ENCODE data around the gene MEGF11. TPM values are rescaled to one million over a fixed set of nuclear protein-coding genes. Genes with fewer than 3 reads are reported as not detected.

Gene MEGF11
- total RNA-seq, 1 experiment from 2014 or later = 2.3 TPM

GRCh38 chr15:66008940-66009562 lies 244.5 kb downstream of the MEGF11 start:
- peak; percentile 34 for DNase-seq (ENCODE audit: low read depth, low spot score)
- CTCF ChIA-PET = interaction anchor here (1.6 kb wide), 1 partner anchor 28 kb away, joined by 4 read pairs; no protein-coding TSS in a partner anchor
- POLR2A ChIA-PET = no interaction called here
- Histone ChIP-seq H3K27me3 (ENCODE audit: insufficient read depth, low read length) (no peaks in the 10 kb centered on the region), H3K27ac (ENCODE audit: low read depth, low read length) (no peak overlapping the region), H3K9ac (ENCODE audit: low read length) (peak overlapping the region; percentile 10; the same call in 1 of the 2 replicates), H4K20me1 (ENCODE audit: insufficient read depth) (no peaks in the 10 kb centered on the region), H3K9me3 (ENCODE audit: control insufficient read depth in 1 of 2, insufficient read depth in 1 of 2, low read depth in 1 of 2, low read length in 2 of 2) (no peaks in the 10 kb centered on the region), H3K36me3 (ENCODE audit: control insufficient read depth in 1 of 2, insufficient read depth in 2 of 2, low read length in 2 of 2) (no peaks in the 10 kb centered on the region), H3K4me1 (ENCODE audit: control insufficient read depth in 1 of 2, insufficient read depth in 2 of 2, low read length in 2 of 2) (peaks cover 0 to 21% of the 10 kb centered on the region in 2 experiments; a peak in 2 of 4 replicates), H3K4me2 (ENCODE audit: low read length) (peak overlapping the region; percentile 72), H3K9me2 (ENCODE audit: insufficient read depth) (no peaks in the 10 kb centered on the region), H2AFZ (ENCODE audit: low read depth, low read length, poor library complexity, severe bottlenecking) (peak overlapping the region; percentile 77), H3K4me3 (replicated peaks in 1 of 2; ENCODE audit: low read depth in 1 of 2, low read length in 2 of 2) (peak overlapping the region in 1 of 2 experiments; percentile 28; a peak in 1 of 4 replicates), H3K79me2 (ENCODE audit: insufficient read depth, low read length) (no peaks in the 10 kb centered on the region)
- intact Hi-C loops (cut with micrococcal nuclease) = loop anchor here (5.0 kb wide), 2 partner anchors 78 to 183 kb away; no protein-coding TSS in a partner anchor
- no TSS peak for BruUV-seq (replicated peaks)
- RAD21 ChIA-PET (ENCODE audit: low non-redundant PET in 1 of 2, low total read pairs in 2 of 2, uncharacterized antibody in 2 of 2, unreplicated experiment in 2 of 2) = no interaction called here
- ATAC-seq = peak; percentile 84
- TF ChIP-seq POLR2A (IDR thresholded peaks at IDR 0.05; ENCODE audit: borderline replicate concordance, extremely low read depth, insufficient read depth, insufficient read length) = no peak
- TF ChIP-seq POLR2AphosphoS5 (IDR thresholded peaks at IDR 0.05; ENCODE audit: low read depth, low read length) = no peak
- no peak for TF ChIP-seq EGR1 (IDR thresholded peaks at IDR 0.05; ENCODE audit: low read depth)
- no peak for TF ChIP-seq SIN3A (IDR thresholded peaks at IDR 0.05; ENCODE audit: low read depth)
- no peak for TF ChIP-seq SP1 (IDR thresholded peaks at IDR 0.05; ENCODE audit: low read depth)
- TF ChIP-seq YY1 (IDR thresholded peaks at IDR 0.05; ENCODE audit: extremely low read depth, insufficient replicate concordance, low read depth, low read length) = no peak
- TF ChIP-seq ATF3 (IDR thresholded peaks at IDR 0.05) = no peak
- peak; percentile 44; the same call in 1 of the 2 replicates for TF ChIP-seq JUND (IDR thresholded peaks at IDR 0.05)
- no peak for TF ChIP-seq TCF7L2 (IDR thresholded peaks at IDR 0.05; ENCODE audit: borderline replicate concordance, extremely low read depth, insufficient read depth, insufficient read length)
- TF ChIP-seq ELF1 (IDR thresholded peaks at IDR 0.05; ENCODE audit: borderline replicate concordance, low read depth) = 0 out of 2 replicates have a peak, but pooled peaks have one; percentile 18
- TF ChIP-seq EZH2phosphoT487 (IDR thresholded peaks at IDR 0.05; ENCODE audit: borderline replicate concordance) = no peak
- no peak for TF ChIP-seq CBX3 (IDR thresholded peaks at IDR 0.05; ENCODE audit: low read depth)
- TF ChIP-seq FOSL1 (IDR thresholded peaks at IDR 0.05; ENCODE audit: low read depth) = peak; percentile 61
- TF ChIP-seq REST (IDR thresholded peaks at IDR 0.05; ENCODE audit: low read depth) = no peak
- TF ChIP-seq, protein P1, sequence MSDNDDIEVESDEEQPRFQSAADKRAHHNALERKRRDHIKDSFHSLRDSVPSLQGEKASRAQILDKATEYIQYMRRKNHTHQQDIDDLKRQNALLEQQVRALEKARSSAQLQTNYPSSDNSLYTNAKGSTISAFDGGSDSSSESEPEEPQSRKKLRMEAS (IDR thresholded peaks at IDR 0.05) = no peak
- TF ChIP-seq, protein P2, sequence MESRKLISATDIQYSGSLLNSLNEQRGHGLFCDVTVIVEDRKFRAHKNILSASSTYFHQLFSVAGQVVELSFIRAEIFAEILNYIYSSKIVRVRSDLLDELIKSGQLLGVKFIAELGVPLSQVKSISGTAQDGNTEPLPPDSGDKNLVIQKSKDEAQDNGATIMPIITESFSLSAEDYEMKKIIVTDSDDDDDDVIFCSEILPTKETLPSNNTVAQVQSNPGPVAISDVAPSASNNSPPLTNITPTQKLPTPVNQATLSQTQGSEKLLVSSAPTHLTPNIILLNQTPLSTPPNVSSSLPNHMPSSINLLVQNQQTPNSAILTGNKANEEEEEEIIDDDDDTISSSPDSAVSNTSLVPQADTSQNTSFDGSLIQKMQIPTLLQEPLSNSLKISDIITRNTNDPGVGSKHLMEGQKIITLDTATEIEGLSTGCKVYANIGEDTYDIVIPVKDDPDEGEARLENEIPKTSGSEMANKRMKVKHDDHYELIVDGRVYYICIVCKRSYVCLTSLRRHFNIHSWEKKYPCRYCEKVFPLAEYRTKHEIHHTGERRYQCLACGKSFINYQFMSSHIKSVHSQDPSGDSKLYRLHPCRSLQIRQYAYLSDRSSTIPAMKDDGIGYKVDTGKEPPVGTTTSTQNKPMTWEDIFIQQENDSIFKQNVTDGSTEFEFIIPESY (IDR thresholded peaks at IDR 0.05; ENCODE audit: extremely low read depth, insufficient replicate concordance, low read length) = no peak
- no peak for TF ChIP-seq ZFX (IDR thresholded peaks at IDR 0.05)
- no peak for TF ChIP-seq RAD21 (IDR thresholded peaks at IDR 0.05; ENCODE audit: low read depth)
- TF ChIP-seq EZH2 (IDR thresholded peaks at IDR 0.05) = no peak
- TF ChIP-seq SRF (IDR thresholded peaks at IDR 0.05; ENCODE audit: low read depth) = no peak
- TF ChIP-seq ZNF274 (IDR thresholded peaks at IDR 0.05; ENCODE audit: low read depth, low read length) = no peak
- TF ChIP-seq CEBPB (IDR thresholded peaks at IDR 0.05; ENCODE audit: low read depth) = no peak
